ENCODE measurements around the gene TTC7B. TPM values are rescaled to one million over a fixed set of nuclear protein-coding genes. Genes with fewer than 3 reads are reported as not detected.

Gene TTC7B
- polyA plus RNA-seq, 1 donor from 2014 or later = 0.89 TPM

- H3K36me3 Mint-ChIP-seq = peaks cover 2% of the 10 kb centered on the region
- H3K4me3 Mint-ChIP-seq = no peak overlapping the region
- peaks cover 0 to 7% (median 5%) of the 10 kb centered on the region in 3 donors for H3K4me1 Mint-ChIP-seq
- peaks cover 1 to 7% (median 1%) of the 10 kb centered on the region in 3 donors for H3K9me3 Mint-ChIP-seq
- peaks cover 7% of the 10 kb centered on the region for H3K27me3 Mint-ChIP-seq
- no peak overlapping the region for H3K27ac Mint-ChIP-seq
Observed at GRCh38 chr14:90818715-90819114, 2.5 kb upstream of the TTC7B start.

GRCh38 chr14:90816681-90817436 lies 629 bp upstream of the TTC7B start:
- peaks cover 7% of the 10 kb centered on the region for H3K27me3 Mint-ChIP-seq
- peaks cover 2% of the 10 kb centered on the region for H3K36me3 Mint-ChIP-seq
- no peak overlapping the region for H3K27ac Mint-ChIP-seq
- H3K4me1 Mint-ChIP-seq = peaks cover 0 to 7% (median 5%) of the 10 kb centered on the region in 3 donors
- peaks cover 0 to 3% (median 0%) of the 10 kb centered on the region in 3 donors for H3K9me3 Mint-ChIP-seq
- H3K4me3 Mint-ChIP-seq = peak overlapping the region; percentile 41 to 61 (median 52)

- Mint-ChIP-seq H3K36me3 (peaks cover 2% of the 10 kb centered on the region), H3K27me3 (peaks cover 7% of the 10 kb centered on the region), H3K4me3 (peak overlapping the region; percentile 34 to 92 (median 80)), H3K9me3 (no peaks in the 10 kb centered on the region), H3K27ac (peak overlapping the region in 1 of 3 donors; percentile 46), H3K4me1 (peaks cover 0 to 3% (median 3%) of the 10 kb centered on the region in 3 donors)
Observed at GRCh38 chr14:90815572-90815821, 733 bp downstream of the TTC7B start.

GRCh38 chr14:90814806-90815571 lies 1.2 kb downstream of the TTC7B start:
- no peaks in the 10 kb centered on the region for H3K9me3 Mint-ChIP-seq
- H3K4me1 Mint-ChIP-seq = peaks cover 0 to 3% (median 3%) of the 10 kb centered on the region in 3 donors
- H3K27me3 Mint-ChIP-seq = peaks cover 7% of the 10 kb centered on the region
- peaks cover under 1% of the 10 kb centered on the region for H3K36me3 Mint-ChIP-seq
- H3K27ac Mint-ChIP-seq = peak overlapping the region in 1 of 3 donors; percentile 46
- peak overlapping the region; percentile 63 to 92 (median 80) for H3K4me3 Mint-ChIP-seq

GRCh38 chr14:90813442-90813841 lies 2.8 kb downstream of the TTC7B start:
- H3K9me3 Mint-ChIP-seq = no peaks in the 10 kb centered on the region
- H3K27me3 Mint-ChIP-seq = peaks cover 7% of the 10 kb centered on the region
- H3K4me3 Mint-ChIP-seq = peak overlapping the region in 1 of 4 donors; percentile 4
- H3K27ac Mint-ChIP-seq = no peak overlapping the region
- H3K36me3 Mint-ChIP-seq = no peaks in the 10 kb centered on the region
- H3K4me1 Mint-ChIP-seq = peaks cover 0 to 3% (median 3%) of the 10 kb centered on the region in 3 donors

- Mint-ChIP-seq H3K4me1 (peaks cover 0 to 3% (median 1%) of the 10 kb centered on the region in 3 donors), H3K27ac (peak overlapping the region in 1 of 3 donors; percentile 13), H3K4me3 (no peak overlapping the region), H3K9me3 (no peaks in the 10 kb centered on the region), H3K27me3 (peaks cover 3% of the 10 kb centered on the region), H3K36me3 (no peaks in the 10 kb centered on the region)
Observed at GRCh38 chr14:90812109-90812508, 4.1 kb downstream of the TTC7B start.

- Mint-ChIP-seq H3K27ac (peak overlapping the region in 1 of 3 donors; percentile 13), H3K36me3 (no peaks in the 10 kb centered on the region), H3K4me3 (no peak overlapping the region), H3K4me1 (peaks cover 0 to 3% (median 1%) of the 10 kb centered on the region in 3 donors), H3K27me3 (peaks cover 3% of the 10 kb centered on the region), H3K9me3 (no peaks in the 10 kb centered on the region)
Observed at GRCh38 chr14:90811641-90812040, 4.6 kb downstream of the TTC7B start.

- H3K4me1 Mint-ChIP-seq = peaks cover 0 to 3% (median 1%) of the 10 kb centered on the region in 3 donors
- no peaks in the 10 kb centered on the region for H3K36me3 Mint-ChIP-seq
- no peak overlapping the region for H3K4me3 Mint-ChIP-seq
- peaks cover 3% of the 10 kb centered on the region for H3K27me3 Mint-ChIP-seq
- H3K27ac Mint-ChIP-seq = no peak overlapping the region
- H3K9me3 Mint-ChIP-seq = no peaks in the 10 kb centered on the region
Observed at GRCh38 chr14:90810806-90811205, 5.4 kb downstream of the TTC7B start.

GRCh38 chr14:90809530-90810312 lies 6.5 kb downstream of the TTC7B start:
- Mint-ChIP-seq H3K27me3 (no peaks in the 10 kb centered on the region), H3K9me3 (no peaks in the 10 kb centered on the region), H3K27ac (no peak overlapping the region), H3K36me3 (no peaks in the 10 kb centered on the region), H3K4me1 (no peaks in the 10 kb centered on the region), H3K4me3 (no peak overlapping the region)

- Mint-ChIP-seq H3K9me3 (no peaks in the 10 kb centered on the region), H3K36me3 (no peaks in the 10 kb centered on the region), H3K4me3 (no peak overlapping the region), H3K4me1 (no peaks in the 10 kb centered on the region), H3K27ac (no peak overlapping the region), H3K27me3 (no peaks in the 10 kb centered on the region)
Observed at GRCh38 chr14:90808759-90809529, 7.3 kb downstream of the TTC7B start.

- H3K36me3 Mint-ChIP-seq = no peaks in the 10 kb centered on the region
- no peaks in the 10 kb centered on the region for H3K9me3 Mint-ChIP-seq
- H3K4me1 Mint-ChIP-seq = peaks cover 0 to 3% (median 0%) of the 10 kb centered on the region in 3 donors
- no peaks in the 10 kb centered on the region for H3K27me3 Mint-ChIP-seq
- no peak overlapping the region for H3K4me3 Mint-ChIP-seq
- no peak overlapping the region for H3K27ac Mint-ChIP-seq
Observed at GRCh38 chr14:90807060-90807459, 9.2 kb downstream of the TTC7B start.

- H3K27ac Mint-ChIP-seq = no peak overlapping the region
- H3K27me3 Mint-ChIP-seq = no peaks in the 10 kb centered on the region
- H3K4me3 Mint-ChIP-seq = peak overlapping the region in 1 of 4 donors; percentile 47
- H3K4me1 Mint-ChIP-seq = peaks cover 0 to 3% (median 0%) of the 10 kb centered on the region in 3 donors
- H3K9me3 Mint-ChIP-seq = no peaks in the 10 kb centered on the region
- no peaks in the 10 kb centered on the region for H3K36me3 Mint-ChIP-seq
Observed at GRCh38 chr14:90805662-90806540, 10.3 kb downstream of the TTC7B start.

- Mint-ChIP-seq H3K4me3 (no peak overlapping the region), H3K9me3 (no peaks in the 10 kb centered on the region), H3K36me3 (no peaks in the 10 kb centered on the region), H3K27ac (no peak overlapping the region), H3K4me1 (peaks cover 0 to 3% (median 0%) of the 10 kb centered on the region in 3 donors), H3K27me3 (peaks cover 2% of the 10 kb centered on the region)
Observed at GRCh38 chr14:90805084-90805391, 11.2 kb downstream of the TTC7B start.
